Measurements from ENCODE around the gene TMEFF1.
"Not testable (repeated sequence)": the region's sequence is repeated elsewhere in the genome, so short reads cannot be mapped to it uniquely, and the experiment has no call there.

The TMEFF1 gene

GRCh38 chr9:100472788-100473275 lies at the start of gene TMEFF1:
Gene TMEFF1 (plus strand): TSS chr9:100473149. CDS start chr9:100473545, 396 bp downstream.
- DNase-seq (ENCODE audit: low spot score) = peak; percentile 91

- no peak for DNase-seq (ENCODE audit: low spot score)
Measured at GRCh38 chr9:100425758-100426157, 47.2 kb upstream of the TMEFF1 start.

- peak; percentile 43 for DNase-seq (ENCODE audit: low spot score)
Measured at GRCh38 chr9:100426189-100426529, 46.8 kb upstream of the TMEFF1 start.

DNA sequence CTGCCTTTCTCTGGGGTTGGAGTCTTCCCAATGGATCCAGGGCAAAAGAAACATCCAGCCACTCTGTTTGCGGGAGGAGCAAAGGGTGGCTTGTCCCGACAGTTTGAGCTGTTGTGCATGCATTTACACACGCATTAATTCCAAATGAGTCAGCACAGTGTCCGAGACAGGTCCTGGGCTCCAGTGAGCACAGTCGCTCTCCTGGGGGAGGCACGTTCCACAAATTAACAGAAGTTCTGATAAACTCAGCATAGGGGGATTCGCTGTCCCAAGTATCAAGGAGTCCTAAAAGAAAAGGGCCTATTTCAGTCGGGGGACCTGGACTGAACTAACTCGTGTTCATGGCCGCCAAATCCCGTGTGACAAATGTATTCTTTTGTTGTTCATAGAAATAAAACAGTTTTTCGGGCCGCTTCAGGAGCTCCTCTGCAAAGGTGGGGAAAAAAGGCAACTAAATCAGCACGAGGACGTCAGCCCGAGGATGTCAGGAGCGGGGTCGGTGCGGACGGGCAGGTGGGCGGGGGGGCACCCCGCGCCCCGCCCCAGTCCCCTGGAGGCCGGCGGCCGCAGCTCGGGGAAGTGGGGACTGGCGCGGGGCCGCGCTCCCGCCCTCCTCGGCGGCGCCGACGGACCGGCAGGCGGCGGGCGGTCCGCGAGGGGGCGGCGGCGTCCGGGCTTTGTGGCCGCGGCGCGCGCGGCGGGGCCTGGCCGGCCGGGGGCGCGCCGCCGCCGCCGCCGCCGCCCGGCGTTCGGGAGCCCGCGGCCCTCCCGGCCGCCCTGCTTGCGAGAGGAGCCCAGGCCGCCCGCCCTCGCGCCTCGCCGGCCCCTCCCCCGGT lies 46.2 kb upstream of the TMEFF1 start, which contains the start of gene MSANTD3:
Gene MSANTD3, plus strand, starts transcription at position 614 of the 836 bp plus-strand sequence. CDS start 14,796 bp downstream, outside the sequence.
- peak; percentile 94 for DNase-seq (ENCODE audit: low spot score)

DNA sequence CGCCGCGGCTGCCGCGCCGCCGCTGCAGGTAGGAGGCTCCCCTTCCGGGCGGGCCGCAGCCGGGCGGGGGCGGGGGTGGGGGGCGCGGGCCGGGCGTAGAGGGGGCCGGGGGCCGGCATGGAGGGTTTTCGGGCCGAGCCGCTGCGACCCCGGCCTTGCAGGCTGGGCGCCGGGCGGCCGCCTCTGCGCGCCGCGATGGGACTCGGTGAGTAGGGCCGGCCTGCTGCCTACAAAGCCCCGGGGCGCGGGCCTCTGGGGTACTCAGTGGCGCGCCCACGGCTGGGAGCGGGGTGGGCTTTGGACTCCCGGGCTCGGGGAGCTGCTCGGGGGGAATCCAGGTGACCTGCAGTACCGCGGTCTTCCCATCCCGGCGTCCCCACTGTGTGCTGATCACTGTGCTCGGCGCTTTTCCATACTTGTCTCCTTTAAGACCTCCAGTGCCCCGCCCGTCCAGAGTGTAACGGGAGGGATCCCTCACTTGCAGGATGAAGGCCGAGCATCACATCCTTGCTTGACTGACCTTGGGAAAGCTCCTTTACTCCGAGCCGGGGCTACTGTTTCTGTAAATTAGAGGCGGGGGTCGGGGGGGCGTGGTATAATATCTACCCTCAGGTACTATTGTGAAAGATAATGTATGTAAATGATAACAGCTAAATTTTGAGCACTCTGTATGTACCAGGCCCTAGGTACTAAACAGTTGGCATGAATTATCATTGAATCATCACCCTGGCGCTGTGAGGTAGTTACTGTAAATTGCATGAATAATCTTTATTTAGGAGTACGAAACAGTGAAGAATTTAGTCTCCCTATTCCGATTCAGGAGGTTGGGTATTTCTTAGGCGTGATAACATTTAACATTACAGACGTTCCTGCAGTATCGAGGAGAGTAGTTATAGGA lies 45.3 kb upstream of the TMEFF1 start:
- peak; percentile 62 for DNase-seq (ENCODE audit: low spot score)

DNA sequence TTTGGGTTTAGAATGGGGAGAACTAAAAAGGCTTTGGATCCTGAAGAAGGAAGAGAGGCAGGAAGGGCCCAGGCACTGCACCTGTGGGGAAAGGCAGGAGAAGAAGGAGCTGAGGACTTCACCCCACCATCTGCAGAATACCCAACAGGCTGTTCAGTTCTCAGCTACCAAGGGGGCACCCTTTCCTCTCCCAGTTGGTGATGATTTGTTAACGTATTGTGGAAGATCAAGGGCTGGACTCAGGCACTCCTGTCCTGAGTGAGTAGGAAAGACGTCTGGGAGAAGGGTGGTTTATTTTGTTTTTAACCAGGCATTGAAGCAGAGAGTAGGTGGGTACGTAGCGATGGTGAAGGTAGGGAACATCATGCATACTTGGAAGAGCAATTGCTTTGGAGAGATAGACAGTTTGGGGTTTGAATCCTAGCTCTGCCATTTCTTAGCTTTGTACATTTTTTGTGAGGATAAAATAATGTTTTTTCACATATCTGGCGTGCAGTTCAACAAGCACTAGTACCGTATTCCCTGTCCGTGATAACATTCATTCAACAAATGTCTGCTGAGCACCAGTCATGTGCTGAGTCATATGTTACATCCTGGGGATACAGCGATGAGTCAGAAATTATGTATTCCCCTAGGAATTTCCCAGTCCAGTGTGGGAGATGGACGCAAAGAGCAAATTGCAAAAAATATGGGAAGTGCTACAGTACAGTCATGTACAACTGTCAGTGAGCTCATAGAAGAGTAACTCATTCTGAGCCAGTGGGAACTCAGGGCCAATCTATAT lies 43.9 kb upstream of the TMEFF1 start:
- DNase-seq (ENCODE audit: low spot score) = peak; percentile 90

DNA sequence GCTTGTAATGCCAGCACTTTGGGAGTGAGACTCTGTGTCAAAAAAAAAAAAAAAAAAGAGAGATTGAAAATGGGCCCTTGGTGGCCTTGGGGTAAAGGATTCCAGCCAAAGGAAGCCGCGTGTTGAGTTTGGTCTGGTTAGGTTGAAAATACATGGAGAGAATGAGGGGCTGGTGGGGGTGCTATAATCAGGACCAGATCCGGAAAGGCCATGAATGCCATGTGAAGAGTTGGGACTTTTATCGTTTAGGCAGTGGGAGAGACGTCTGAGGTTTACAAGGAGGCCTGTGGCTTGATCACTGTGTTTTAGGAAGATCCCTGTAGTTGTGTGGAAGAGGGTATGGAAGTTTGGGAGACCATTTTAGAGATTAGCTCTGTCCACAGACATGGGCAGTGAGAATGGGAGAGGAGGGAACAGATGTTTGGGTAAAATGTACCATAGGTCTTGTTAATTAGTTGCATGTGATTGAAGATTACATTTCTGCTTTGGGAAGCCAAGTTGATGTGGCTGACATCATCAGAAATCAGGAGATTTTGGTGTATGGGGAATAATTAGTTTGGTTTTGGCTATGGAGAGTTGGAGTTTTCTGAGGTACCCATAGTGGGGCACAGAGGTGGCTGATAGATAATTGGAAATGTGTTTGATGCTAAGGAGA lies 42.5 kb upstream of the TMEFF1 start:
- no peak for DNase-seq (ENCODE audit: low spot score)

GRCh38 chr9:100431886-100432285 lies 41.1 kb upstream of the TMEFF1 start:
- no peak for DNase-seq (ENCODE audit: low spot score)

DNA sequence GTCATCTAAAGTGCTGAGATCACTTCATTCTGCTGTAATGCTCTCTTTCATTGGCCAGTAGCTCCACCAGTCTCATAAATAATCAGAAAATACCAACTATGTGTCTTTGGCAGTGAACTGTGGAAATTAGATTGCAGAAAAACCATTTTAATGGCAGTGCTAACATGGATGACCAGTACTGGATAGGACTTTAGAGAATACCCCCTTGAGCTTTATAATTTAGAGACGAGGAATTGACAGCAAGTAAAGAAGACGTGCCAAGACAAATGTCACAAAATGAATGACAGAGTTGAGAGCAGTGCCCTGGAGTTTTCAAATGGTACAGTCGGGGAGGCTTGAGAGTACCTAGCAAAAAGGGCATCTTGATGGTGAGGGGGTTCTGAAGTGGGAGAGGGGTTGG lies 40.2 kb upstream of the TMEFF1 start:
- no peak for DNase-seq (ENCODE audit: low spot score)

- DNase-seq (ENCODE audit: low spot score) = no peak
Measured at GRCh38 chr9:100436571-100436970, 36.4 kb upstream of the TMEFF1 start.

DNA sequence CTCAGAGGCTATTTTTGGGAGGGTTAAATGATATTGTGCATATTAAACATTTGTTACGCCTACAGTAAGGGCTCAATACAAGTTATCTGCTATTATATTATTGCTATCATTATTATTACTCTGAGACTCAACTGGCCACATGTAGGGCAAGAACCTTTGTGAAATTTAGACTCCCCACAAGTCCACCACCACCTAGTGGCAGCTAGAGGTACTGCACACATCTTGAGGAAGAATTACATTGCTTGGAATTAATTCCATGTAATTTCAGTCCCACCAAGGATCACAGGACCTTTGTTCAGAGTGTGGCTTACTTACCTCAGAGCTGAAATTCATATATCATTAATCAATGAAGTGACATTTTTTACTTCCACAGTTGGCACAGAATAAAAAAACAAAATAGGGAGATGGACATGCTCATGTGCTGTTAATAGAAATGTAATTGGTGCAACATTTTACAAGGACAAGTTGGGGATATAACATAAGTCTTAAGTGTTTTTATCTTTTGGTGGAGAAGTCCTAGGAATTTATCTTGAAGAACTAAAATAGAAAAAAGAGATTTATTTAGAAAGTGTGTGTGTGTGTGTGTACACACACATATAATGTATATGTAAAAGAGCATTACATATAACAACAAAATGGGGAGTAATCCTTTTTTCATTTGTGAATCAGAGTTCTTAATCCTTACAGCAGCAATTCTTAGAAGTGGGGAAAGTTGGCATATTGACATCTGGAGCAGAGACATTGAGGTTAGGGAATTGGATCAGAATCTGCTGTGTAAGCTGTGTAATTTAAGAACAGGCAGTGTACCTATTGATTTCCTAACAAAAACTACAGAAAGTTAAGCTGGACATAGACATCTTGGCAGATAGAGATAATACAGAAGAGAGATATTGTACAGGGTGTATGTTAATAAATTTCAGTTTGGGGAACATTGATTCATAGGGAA lies 34.8 kb upstream of the TMEFF1 start:
- DNase-seq (ENCODE audit: low spot score) = peak; percentile 76

GRCh38 chr9:100440071-100440470 lies 32.9 kb upstream of the TMEFF1 start:
- DNase-seq (ENCODE audit: low spot score) = peak; percentile 38

DNA sequence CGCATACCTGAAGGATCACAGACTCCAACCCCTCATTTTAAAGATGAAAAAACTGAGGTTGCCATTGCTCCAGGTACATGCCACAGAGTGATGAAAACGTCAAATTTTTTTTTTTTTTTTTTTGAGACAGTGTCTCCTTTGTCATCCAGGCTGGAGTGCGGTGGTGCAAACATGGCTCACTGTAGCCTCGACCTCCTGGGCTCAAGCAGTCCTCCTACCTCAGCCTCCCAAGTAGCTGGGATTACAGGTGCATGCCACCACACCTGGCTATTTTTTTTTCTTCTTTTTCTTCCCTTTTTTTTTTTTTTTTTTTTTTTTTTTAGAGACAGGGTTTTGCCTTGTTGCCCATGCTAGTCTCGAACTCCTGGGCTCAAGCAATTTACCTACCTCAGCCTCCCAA lies 32.5 kb upstream of the TMEFF1 start:
- not testable (repeated sequence) for DNase-seq (ENCODE audit: low spot score)

DNA sequence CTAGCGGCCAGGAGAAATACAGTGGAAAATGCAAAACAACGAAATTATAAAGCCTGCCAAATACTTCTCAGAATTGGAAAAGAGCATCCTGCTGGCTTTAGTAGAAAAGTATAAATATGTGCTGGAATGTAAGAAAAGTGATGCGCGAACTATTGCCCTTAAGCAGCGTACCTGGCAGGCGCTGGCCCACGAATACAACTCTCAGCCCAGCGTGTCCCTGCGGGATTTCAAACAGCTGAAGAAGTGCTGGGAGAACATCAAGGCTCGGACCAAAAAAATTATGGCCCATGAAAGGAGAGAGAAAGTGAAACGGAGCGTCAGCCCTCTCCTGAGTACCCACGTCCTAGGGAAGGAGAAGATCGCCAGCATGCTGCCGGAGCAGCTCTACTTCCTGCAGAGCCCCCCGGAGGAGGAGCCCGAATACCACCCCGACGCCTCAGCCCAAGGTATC lies 31.0 kb upstream of the TMEFF1 start:
- DNase-seq (ENCODE audit: low spot score) = no peak

DNA sequence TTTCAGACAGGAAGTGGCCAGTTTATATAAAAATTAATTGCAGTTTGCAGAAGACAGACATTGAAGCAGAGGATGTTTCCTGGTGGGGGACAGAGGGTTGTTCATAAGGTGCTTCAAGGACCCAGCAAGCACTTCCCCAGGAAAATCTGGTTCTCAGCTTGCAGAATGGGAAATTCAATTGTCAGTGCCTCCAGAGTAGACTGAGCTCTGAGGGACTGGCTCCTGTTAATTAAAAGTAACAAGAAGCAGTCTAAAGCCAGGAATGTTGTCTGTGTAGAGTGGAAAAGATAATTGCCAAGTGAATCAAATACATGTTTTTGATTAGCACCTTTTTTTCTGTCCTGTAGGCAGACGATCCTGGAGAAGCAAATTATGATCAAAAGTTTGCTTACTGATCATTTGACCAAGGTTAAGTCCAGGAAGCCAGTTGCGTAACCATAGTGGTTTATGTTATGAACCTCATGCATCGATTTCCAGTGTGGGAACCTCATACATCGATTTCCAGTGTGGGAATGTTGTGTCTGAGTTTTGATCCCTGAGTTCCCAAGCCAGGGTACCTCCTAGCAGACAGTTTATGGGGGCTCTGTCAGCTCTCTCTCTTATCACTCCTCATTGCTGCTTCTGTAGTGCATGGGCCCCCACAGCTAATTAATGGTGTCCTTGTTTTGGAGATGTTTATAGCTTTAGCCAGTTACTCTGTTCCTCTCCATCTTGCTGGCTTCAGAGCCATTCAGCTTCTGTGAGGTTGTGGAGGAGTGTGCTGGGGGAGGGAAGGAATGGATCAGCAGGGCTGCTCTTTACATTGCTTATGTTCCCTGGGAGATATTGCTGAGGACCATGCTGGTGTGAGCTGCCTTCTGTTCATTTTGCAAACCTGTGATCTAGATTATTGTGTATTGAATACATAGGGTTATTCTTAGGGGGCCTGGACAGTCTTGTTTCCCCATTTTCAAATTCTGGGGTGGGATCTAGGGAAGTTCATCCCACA lies 28.9 kb upstream of the TMEFF1 start:
- peak; percentile 19 for DNase-seq (ENCODE audit: low spot score)

- DNase-seq (ENCODE audit: low spot score) = no peak
Measured at GRCh38 chr9:100445161-100445902, 27.6 kb upstream of the TMEFF1 start.

DNA sequence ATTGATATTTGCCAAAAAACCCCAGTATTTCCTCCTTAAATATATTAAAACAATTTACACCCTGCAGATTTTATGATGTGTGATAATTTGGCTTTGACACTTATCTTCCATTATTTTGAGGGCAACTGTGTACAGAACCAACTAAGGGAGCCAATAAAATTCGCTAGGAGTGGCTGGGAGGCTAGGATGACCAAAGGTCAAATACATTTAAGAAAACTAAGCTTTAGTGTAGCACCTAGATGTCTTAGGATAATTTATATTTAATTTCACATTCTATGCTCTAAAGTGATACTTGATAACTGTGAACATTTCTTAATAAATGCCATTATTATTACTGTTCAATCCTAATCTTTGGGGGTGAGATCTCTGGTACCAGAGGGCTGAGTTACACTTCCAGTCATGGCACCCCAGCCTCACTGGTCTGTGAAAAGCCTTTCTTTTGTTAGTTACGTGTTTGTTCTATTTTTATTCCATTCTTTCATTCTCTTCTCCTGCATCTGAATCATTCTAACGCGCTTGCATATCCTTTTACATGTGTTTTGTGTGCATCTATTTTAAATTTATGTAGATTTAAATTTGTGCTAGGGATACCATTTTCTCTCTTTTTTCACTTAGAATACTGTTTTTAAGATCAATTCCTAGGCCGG lies 26.9 kb upstream of the TMEFF1 start:
- no peak for DNase-seq (ENCODE audit: low spot score)

GRCh38 chr9:100447041-100447440 lies 25.9 kb upstream of the TMEFF1 start:
- no peak for DNase-seq (ENCODE audit: low spot score)
